AML-193 (cell line): ENCODE data around the gene HIVEP2.
A peak's percentile ranks its signal among the peaks of the same experiment; 100 is the strongest.

Source experiments
- DNase-seq, 2 experiments: peaks; one replicate each; lab custom pipeline; 2025; lab: John Stamatoyannopoulos, UW

Gene HIVEP2

GRCh38 chr6:142944124-142945048 lies 590 bp downstream of the HIVEP2 start:
- peak in 1 of 2 experiments; percentile 38 for DNase-seq

- peak; percentile 34 for DNase-seq
These were observed 1.3 kb downstream of the HIVEP2 start for GRCh38 chr6:142943711-142944123.

GRCh38 chr6:142942805-142943227 lies 2.2 kb downstream of the HIVEP2 start:
- DNase-seq = peak; percentile 42 to 51

GRCh38 chr6:142942238-142942637 lies 2.7 kb downstream of the HIVEP2 start:
- no peak for DNase-seq

GRCh38 chr6:142941018-142941417 lies 4.0 kb downstream of the HIVEP2 start:
- DNase-seq = no peak

- no peak for DNase-seq
These were observed 4.5 kb downstream of the HIVEP2 start for GRCh38 chr6:142940487-142940886.

- no peak for DNase-seq
These were observed 6.5 kb downstream of the HIVEP2 start for GRCh38 chr6:142938510-142938909.

GRCh38 chr6:142937986-142938385 lies 7.0 kb downstream of the HIVEP2 start:
- DNase-seq = no peak

- no peak for DNase-seq
These were observed 9.1 kb downstream of the HIVEP2 start for GRCh38 chr6:142935553-142936517.

- DNase-seq = no peak
These were observed 10.4 kb downstream of the HIVEP2 start for GRCh38 chr6:142934599-142934998.

GRCh38 chr6:142934106-142934505 lies 10.9 kb downstream of the HIVEP2 start:
- DNase-seq = no peak

- DNase-seq = no peak
These were observed 11.3 kb downstream of the HIVEP2 start for GRCh38 chr6:142933701-142934100.

GRCh38 chr6:142932889-142933288 lies 12.1 kb downstream of the HIVEP2 start:
- DNase-seq = no peak

GRCh38 chr6:142929751-142930358 lies 15.1 kb downstream of the HIVEP2 start:
- no peak for DNase-seq

- DNase-seq = no peak
These were observed 17.1 kb downstream of the HIVEP2 start for GRCh38 chr6:142927904-142928303.

GRCh38 chr6:142927271-142927580 lies 17.8 kb downstream of the HIVEP2 start:
- no peak for DNase-seq

GRCh38 chr6:142926494-142927270 lies 18.3 kb downstream of the HIVEP2 start:
- no peak for DNase-seq

GRCh38 chr6:142926177-142926493 lies 18.8 kb downstream of the HIVEP2 start:
- peak in 1 of 2 experiments; percentile 10 for DNase-seq

- no peak for DNase-seq
These were observed 19.3 kb downstream of the HIVEP2 start for GRCh38 chr6:142925575-142926110.

- no peak for DNase-seq
These were observed 26.5 kb downstream of the HIVEP2 start for GRCh38 chr6:142918339-142919042.

GRCh38 chr6:142916881-142917280 lies 28.1 kb downstream of the HIVEP2 start:
- no peak for DNase-seq
